Adrenal gland (tissue), 12 donors: ENCODE data around the gene DSG1. TPM values are rescaled to one million over a fixed set of nuclear protein-coding genes. Genes with fewer than 3 reads are reported as not detected.

ENCODE experiments used
- DNase-seq, 7 donors: peaks; one replicate each; pipeline ENCODE4 v3.0.0-alpha.2; 2019 to 2020
- H3K27ac ChIP-seq, 5 donors: fragments of 200-600 bp; sonication (generic) in 4 of 5; 1 replicate in 3 of 5; 2 replicates in 2 of 5; pipeline versions ENCODE4 v1.5.1 to v1.8.0; 2016 to 2020; ENCODE audit warnings: mild to moderate bottlenecking in 1 of 5
- H3K27me3 ChIP-seq: fragments of 200-600 bp; 2 replicates; pipeline ENCODE4 v1.8.0; 2021
- H3K36me3 ChIP-seq, 2 donors: fragments of 200-600 bp; replicated peaks in 1 of 2; 1 replicate in 1 of 2; 2 replicates in 1 of 2; pipeline versions ENCODE4 v1.5.1 to v1.8.0; 2018 to 2022
- H3K4me1 ChIP-seq, 2 donors: fragments of 200-600 bp; replicated peaks in 1 of 2; 1 replicate in 1 of 2; 2 replicates in 1 of 2; pipeline versions ENCODE4 v1.5.1 to v1.8.0; 2018 to 2021
- H3K4me3 ChIP-seq, 4 donors: fragments of 200-600 bp; sonication (generic) in 3 of 4; one replicate each; pipeline ENCODE4 v1.5.1; 2016 to 2018
- H3K9me3 ChIP-seq, 3 donors: fragments of 200-600 bp; sonication (generic) in 1 of 3; replicated peaks in 1 of 3; 1 replicate in 2 of 3; 2 replicates in 1 of 3; pipeline versions ENCODE4 v1.5.1 to v1.8.0; 2016 to 2021
- CTCF ChIP-seq, 6 experiments: fragments of 450-650 bp in 4 of 6; fragments of 200-600 bp in 2 of 6; sonication (generic) in 1 of 6; IDR thresholded peaks; 1 replicate in 5 of 6; 2 replicates in 1 of 6; pipeline versions ENCODE4 v1.5.1 to v1.8.0; 2016 to 2021; ENCODE audit warnings: antibody characterized with exemption in 6 of 6, mild to moderate bottlenecking in 2 of 6, moderate library complexity in 1 of 6
- POLR2A ChIP-seq, 2 donors: fragments of 450-650 bp; IDR thresholded peaks; one replicate each; pipeline ENCODE4 v1.6.1; 2017; ENCODE audit warnings: antibody characterized with exemption in 2 of 2, mild to moderate bottlenecking in 2 of 2, moderate library complexity in 1 of 2
- WGBS, 4 donors: extraction: QIAGEN DNeasy Blood & Tissue Kit in 2 of 4; methylation state at CpG; one replicate each; pipeline versions ENCODE4 v1.1.5 to v1.1.7; 2013 to 2017; 5-methylcytosine and 5-hydroxymethylcytosine counted together
- intact Hi-C, 2 donors: fragments of 100-400 bp; cut with DNase I; formaldehyde crosslinking; loops; one replicate each; pipeline versions ENCODE4 v1.14.1 to v1.15.0; 2022 to 2023
- polyA plus RNA-seq, 3 donors: library from polyadenylated mRNA; stranded (reverse); fragments of 200-250 nt in 2 of 3; fragments of 350-450 nt in 1 of 3; fragmentation: Illumina TruSeq in 1 of 3; extraction: RNeasy Lipid Tissue Mini Kit (QIAGEN cat#74804) in 1 of 3; gene quantifications; one replicate each; pipeline ENCODE4 v1.2.3, GENCODE V29; 2013 to 2014
- total RNA-seq, 9 donors: library from RNA; depleted of rRNA in 4 of 9; stranded (reverse); fragments of >200 nt in 4 of 9; fragments of 120-200 nt in 1 of 9; fragmentation: NEBNext Ultra II Directional in 1 of 9; extraction: Animal tissue kit (Norgen Biotek cat#: 25700) in 1 of 9; gene quantifications; one replicate each; pipeline versions ENCODE4 v1.1.0 to v1.2.4, GENCODE V29; 2013 to 2023
- donor health status: healthy with polysubstance abuse.
- donor health status: Bipolar disorder and iron deficiency.
- donor health status: DM: yes; HTN: yes; CAD: no.
- donor health status: DM: no; HTN: no; CAD: no.
- donor health status: DM: no; HTN: no; CAD: no.
- donor health status: DM: yes; HTN: yes; CAD: no.

Gene DSG1
- total and polyA plus RNA-seq, 12 donors, result 0.03 TPM; not detected in 11

GRCh38 chr18:31273812-31274527 is 44.0 kb upstream of the DSG1 start:
- no peak overlapping the region for H3K27ac ChIP-seq

GRCh38 chr18:31274931-31275330 is 43.0 kb upstream of the DSG1 start:
- intact Hi-C loops, result no loop called here
- TF ChIP-seq CTCF (IDR thresholded peaks at IDR 0.05) (no peak), POLR2A (IDR thresholded peaks at IDR 0.05) (no peak)
- no peaks in the 10 kb centered on the region for H3K4me1 ChIP-seq
- H3K36me3 ChIP-seq, result no peaks in the 10 kb centered on the region
- H3K27ac ChIP-seq, result no peak overlapping the region
- 50 to 61% (median 55%) methylated on average over 2 of the region's 2 CpGs for WGBS, 4 donors
- H3K4me3 ChIP-seq, result no peak overlapping the region
- no peaks in the 10 kb centered on the region for H3K9me3 ChIP-seq
- peak in 4 of 7 donors; percentile 9 to 21 (median 14) for DNase-seq
- H3K27me3 ChIP-seq, result no peaks in the 10 kb centered on the region

More at GRCh38 chr18:31273812-31274527, 44.0 kb upstream of the DSG1 start:
- intact Hi-C loops, result no loop called here
- H3K36me3 ChIP-seq, result no peaks in the 10 kb centered on the region
- no peaks in the 10 kb centered on the region for H3K27me3 ChIP-seq
- TF ChIP-seq CTCF (IDR thresholded peaks at IDR 0.05) (no peak), POLR2A (IDR thresholded peaks at IDR 0.05) (no peak)
- no peaks in the 10 kb centered on the region for H3K9me3 ChIP-seq
- no peak for DNase-seq
- no peaks in the 10 kb centered on the region for H3K4me1 ChIP-seq
- 60 to 66% (median 63%) methylated on average over 5 of the region's 5 CpGs for WGBS, 4 donors
- H3K4me3 ChIP-seq, result no peak overlapping the region

- Histone ChIP-seq H3K36me3 (no peaks in the 10 kb centered on the region), H3K27me3 (no peaks in the 10 kb centered on the region), H3K4me3 (no peak overlapping the region), H3K27ac (no peak overlapping the region), H3K9me3 (no peaks in the 10 kb centered on the region), H3K4me1 (no peaks in the 10 kb centered on the region)
- intact Hi-C loops, result no loop called here
- DNase-seq, result no peak
- WGBS, 4 donors, result 29 to 47% (median 35%) methylated on average over 3 of the region's 3 CpGs
- TF ChIP-seq POLR2A (IDR thresholded peaks at IDR 0.05) (no peak), CTCF (IDR thresholded peaks at IDR 0.05) (no peak)
Measured at GRCh38 chr18:31275722-31276463, 42.1 kb upstream of the DSG1 start.

GRCh38 chr18:31278609-31279071 is 39.3 kb upstream of the DSG1 start:
- intact Hi-C loops, result no loop called here
- no peak for DNase-seq
- no peak for TF ChIP-seq POLR2A (IDR thresholded peaks at IDR 0.05)
- TF ChIP-seq CTCF (IDR thresholded peaks at IDR 0.05), result no peak
- no peaks in the 10 kb centered on the region for H3K36me3 ChIP-seq
- H3K27ac ChIP-seq, result no peak overlapping the region
- 33 to 51% (median 45%) methylated on average over 1 of the region's 1 CpG for WGBS, 4 donors
- no peaks in the 10 kb centered on the region for H3K9me3 ChIP-seq
- H3K4me3 ChIP-seq, result no peak overlapping the region
- no peaks in the 10 kb centered on the region for H3K4me1 ChIP-seq
- H3K27me3 ChIP-seq, result no peaks in the 10 kb centered on the region
